ENCODE measurements around the gene PANK3.

Gene PANK3

DNA sequence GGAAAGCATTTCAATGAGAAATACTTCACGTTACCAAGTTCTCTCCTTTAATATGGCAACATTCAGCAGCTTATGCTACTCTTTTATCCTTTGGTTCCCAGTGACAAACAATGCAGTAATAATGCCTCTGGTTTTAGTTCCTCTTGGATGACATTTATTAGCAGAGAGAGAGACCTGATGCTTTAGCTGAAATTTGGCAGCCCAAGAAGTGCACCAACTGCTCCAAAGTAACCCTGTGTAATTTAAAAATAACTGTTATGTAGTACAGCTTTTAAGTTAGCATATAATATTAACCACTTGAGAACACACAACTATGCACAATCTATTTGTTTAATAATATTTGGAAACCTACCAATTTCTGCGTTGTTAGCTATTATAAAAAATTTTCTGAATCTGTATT lies 21.8 kb downstream of the PANK3 start:
- no peak overlapping the region for H3K23ac ChIP-seq (ENCODE audit: low read depth, low read length, poor library complexity)
- DNase-seq (ENCODE audit: low spot score), result no peak
- H3K9me3 ChIP-seq (replicated peaks in 1 of 2; ENCODE audit: control insufficient read depth in 2 of 2, insufficient read depth in 1 of 2, low read depth in 1 of 2, low read length in 2 of 2), result no peaks in the 10 kb centered on the region
- no peak overlapping the region for H3K27ac ChIP-seq (replicated peaks; ENCODE audit: low read length)
- no peak overlapping the region for H3K4me2 ChIP-seq (ENCODE audit: insufficient read depth, low read length, poor library complexity, severe bottlenecking)
- no peak overlapping the region for H4K91ac ChIP-seq (ENCODE audit: low read depth, low read length, poor library complexity)
- no peak overlapping the region for H4K8ac ChIP-seq (ENCODE audit: low read depth, low read length)
- no peak overlapping the region for H2BK12ac ChIP-seq (ENCODE audit: low read length)
- no peak overlapping the region for H3K4me3 ChIP-seq (ENCODE audit: low read length in 2 of 2)
- no peak overlapping the region for H2BK15ac ChIP-seq (ENCODE audit: low read length)
- H3K14ac ChIP-seq (ENCODE audit: low read length), result no peak overlapping the region
- no peaks in the 10 kb centered on the region for H3K79me1 ChIP-seq (ENCODE audit: low read depth, low read length)
- no peak overlapping the region for H3K4ac ChIP-seq (ENCODE audit: low read length)
- no peak overlapping the region for H2BK120ac ChIP-seq (ENCODE audit: low read depth, low read length)
- H3K36me3 ChIP-seq (replicated peaks in 1 of 2; ENCODE audit: control insufficient read depth in 2 of 2, insufficient read depth in 2 of 2, low read length in 2 of 2), result peaks cover 31 to 99% of the 10 kb centered on the region in 2 donors
- no peaks in the 10 kb centered on the region for H3K27me3 ChIP-seq (ENCODE audit: control insufficient read depth in 3 of 3, insufficient read depth in 3 of 3, low read depth in 1 of 3, low read length in 3 of 3)
- H2AK5ac ChIP-seq (ENCODE audit: low read depth, low read length), result no peak overlapping the region
- no CpG with 5 or more reads among the region's 2 CpGs for WGBS, 2 donors (ENCODE audit: extremely low coverage in 2 of 2, insufficient read length in 2 of 2, insufficient replicate concordance in 1 of 2)
- no peaks in the 10 kb centered on the region for H3K4me1 ChIP-seq (ENCODE audit: control insufficient read depth in 2 of 2, insufficient read depth in 1 of 2, low read depth in 1 of 2, low read length in 2 of 2)
- H3K9ac ChIP-seq (ENCODE audit: low read depth, low read length, poor library complexity), result no peak overlapping the region
- H2BK5ac ChIP-seq (ENCODE audit: low read length), result no peak overlapping the region
- no peak overlapping the region for H3K18ac ChIP-seq (ENCODE audit: low read length)
- no peak overlapping the region for H2AFZ ChIP-seq (ENCODE audit: low read length)

DNA sequence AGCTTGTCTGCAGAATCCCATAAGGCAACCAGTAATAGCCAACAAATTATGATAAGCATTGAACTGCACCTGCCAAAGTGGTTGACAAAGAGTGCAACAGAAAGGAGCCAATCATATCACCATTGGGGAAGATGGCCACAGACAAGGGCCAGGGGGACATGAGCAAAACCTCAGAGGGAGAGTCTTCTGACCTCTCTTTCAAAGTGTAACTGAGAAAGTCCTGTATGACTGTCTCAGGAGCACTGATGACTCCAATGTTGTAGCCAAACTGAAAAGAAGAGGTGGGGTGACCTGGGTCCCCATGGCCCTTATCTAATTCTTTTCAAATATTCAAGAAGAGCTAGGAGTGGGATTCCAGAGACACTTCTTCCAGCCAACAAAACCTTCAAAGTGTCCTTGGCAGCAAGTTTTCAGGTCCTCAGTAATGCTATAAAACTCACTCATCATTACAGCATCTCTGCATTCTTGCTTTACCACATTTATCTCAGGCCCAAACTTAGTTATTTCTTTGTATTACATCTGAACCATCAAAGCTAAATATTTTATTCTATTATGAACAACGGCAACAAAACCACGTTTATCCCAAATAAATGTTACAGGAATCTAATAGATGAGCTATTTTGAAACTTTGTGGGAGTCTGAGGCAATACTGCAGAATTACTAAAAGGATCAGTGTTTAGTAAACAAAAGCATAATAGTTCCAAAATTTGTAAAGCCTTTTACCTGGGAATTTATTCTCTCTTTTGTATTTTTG lies 25.6 kb downstream of the PANK3 start:
- H2AK5ac ChIP-seq (ENCODE audit: low read depth, low read length), result no peak overlapping the region
- H3K14ac ChIP-seq (ENCODE audit: low read length), result no peak overlapping the region
- no peak overlapping the region for H2BK15ac ChIP-seq (ENCODE audit: low read length)
- H2BK5ac ChIP-seq (ENCODE audit: low read length), result no peak overlapping the region
- H3K23ac ChIP-seq (ENCODE audit: low read depth, low read length, poor library complexity), result no peak overlapping the region
- DNase-seq (ENCODE audit: low spot score), result no peak
- no peaks in the 10 kb centered on the region for H3K79me1 ChIP-seq (ENCODE audit: low read depth, low read length)
- no peak overlapping the region for H3K4ac ChIP-seq (ENCODE audit: low read length)
- no peak overlapping the region for H4K8ac ChIP-seq (ENCODE audit: low read depth, low read length)
- no peak overlapping the region for H2BK12ac ChIP-seq (ENCODE audit: low read length)
- H3K4me1 ChIP-seq (ENCODE audit: control insufficient read depth in 2 of 2, insufficient read depth in 1 of 2, low read depth in 1 of 2, low read length in 2 of 2), result no peaks in the 10 kb centered on the region
- no peak overlapping the region for H2AFZ ChIP-seq (ENCODE audit: low read length)
- peaks cover 23 to 99% of the 10 kb centered on the region in 2 donors for H3K36me3 ChIP-seq (replicated peaks in 1 of 2; ENCODE audit: control insufficient read depth in 2 of 2, insufficient read depth in 2 of 2, low read length in 2 of 2)
- H3K18ac ChIP-seq (ENCODE audit: low read length), result no peak overlapping the region
- no peak overlapping the region for H3K27ac ChIP-seq (replicated peaks; ENCODE audit: low read length)
- no peaks in the 10 kb centered on the region for H3K27me3 ChIP-seq (ENCODE audit: control insufficient read depth in 3 of 3, insufficient read depth in 3 of 3, low read depth in 1 of 3, low read length in 3 of 3)
- H3K4me2 ChIP-seq (ENCODE audit: insufficient read depth, low read length, poor library complexity, severe bottlenecking), result no peak overlapping the region
- H3K9ac ChIP-seq (ENCODE audit: low read depth, low read length, poor library complexity), result no peak overlapping the region
- no CpG with 5 or more reads among the region's 2 CpGs for WGBS, 2 donors (ENCODE audit: extremely low coverage in 2 of 2, insufficient read length in 2 of 2, insufficient replicate concordance in 1 of 2)
- H3K9me3 ChIP-seq (replicated peaks in 1 of 2; ENCODE audit: control insufficient read depth in 2 of 2, insufficient read depth in 1 of 2, low read depth in 1 of 2, low read length in 2 of 2), result no peaks in the 10 kb centered on the region
- no peak overlapping the region for H3K4me3 ChIP-seq (ENCODE audit: low read length in 2 of 2)
- H4K91ac ChIP-seq (ENCODE audit: low read depth, low read length, poor library complexity), result no peak overlapping the region
- H2BK120ac ChIP-seq (ENCODE audit: low read depth, low read length), result no peak overlapping the region

DNA sequence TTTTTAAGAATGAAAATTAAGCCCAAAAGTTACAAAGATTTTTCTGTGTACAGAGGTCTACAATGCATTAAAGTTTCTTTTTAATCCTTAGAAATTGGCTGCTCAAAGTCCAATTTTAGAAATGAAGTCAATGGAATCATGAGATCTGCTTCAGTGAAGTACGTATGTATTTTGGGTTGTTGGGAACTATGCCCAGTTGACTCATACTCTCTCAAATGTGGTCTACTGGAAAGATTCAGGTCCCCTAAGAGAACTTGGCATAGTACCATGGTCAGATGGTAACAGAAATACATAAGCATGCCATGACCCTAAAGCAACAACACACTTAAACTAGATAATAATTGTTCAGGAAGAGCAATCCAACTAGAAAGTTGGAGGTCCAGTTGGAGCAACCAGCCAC lies 27.0 kb downstream of the PANK3 start:
- Histone ChIP-seq H3K14ac (ENCODE audit: low read length) (no peak overlapping the region), H3K79me1 (ENCODE audit: low read depth, low read length) (no peaks in the 10 kb centered on the region), H3K27ac (replicated peaks; ENCODE audit: low read length) (no peak overlapping the region), H2AK5ac (ENCODE audit: low read depth, low read length) (no peak overlapping the region), H3K27me3 (ENCODE audit: control insufficient read depth in 3 of 3, insufficient read depth in 3 of 3, low read depth in 1 of 3, low read length in 3 of 3) (no peaks in the 10 kb centered on the region), H3K18ac (ENCODE audit: low read length) (no peak overlapping the region), H4K91ac (ENCODE audit: low read depth, low read length, poor library complexity) (no peak overlapping the region), H2AFZ (ENCODE audit: low read length) (no peak overlapping the region), H2BK12ac (ENCODE audit: low read length) (no peak overlapping the region), H3K4ac (ENCODE audit: low read length) (no peak overlapping the region), H3K9ac (ENCODE audit: low read depth, low read length, poor library complexity) (no peak overlapping the region), H3K4me2 (ENCODE audit: insufficient read depth, low read length, poor library complexity, severe bottlenecking) (no peak overlapping the region), H2BK15ac (ENCODE audit: low read length) (no peak overlapping the region), H2BK5ac (ENCODE audit: low read length) (no peak overlapping the region), H4K8ac (ENCODE audit: low read depth, low read length) (no peak overlapping the region), H3K9me3 (replicated peaks in 1 of 2; ENCODE audit: control insufficient read depth in 2 of 2, insufficient read depth in 1 of 2, low read depth in 1 of 2, low read length in 2 of 2) (peaks cover 0 to 4% of the 10 kb centered on the region in 2 donors), H2BK120ac (ENCODE audit: low read depth, low read length) (no peak overlapping the region), H3K23ac (ENCODE audit: low read depth, low read length, poor library complexity) (no peak overlapping the region), H3K4me1 (ENCODE audit: control insufficient read depth in 2 of 2, insufficient read depth in 1 of 2, low read depth in 1 of 2, low read length in 2 of 2) (no peaks in the 10 kb centered on the region), H3K36me3 (replicated peaks in 1 of 2; ENCODE audit: control insufficient read depth in 2 of 2, insufficient read depth in 2 of 2, low read length in 2 of 2) (peaks cover 17 to 100% of the 10 kb centered on the region in 2 donors), H3K4me3 (ENCODE audit: low read length in 2 of 2) (no peak overlapping the region)
- WGBS, 2 donors (ENCODE audit: extremely low coverage in 2 of 2, insufficient read length in 2 of 2, insufficient replicate concordance in 1 of 2), result no CpG with 5 or more reads among the region's 1 CpG
- no peak for DNase-seq (ENCODE audit: low spot score)

DNA sequence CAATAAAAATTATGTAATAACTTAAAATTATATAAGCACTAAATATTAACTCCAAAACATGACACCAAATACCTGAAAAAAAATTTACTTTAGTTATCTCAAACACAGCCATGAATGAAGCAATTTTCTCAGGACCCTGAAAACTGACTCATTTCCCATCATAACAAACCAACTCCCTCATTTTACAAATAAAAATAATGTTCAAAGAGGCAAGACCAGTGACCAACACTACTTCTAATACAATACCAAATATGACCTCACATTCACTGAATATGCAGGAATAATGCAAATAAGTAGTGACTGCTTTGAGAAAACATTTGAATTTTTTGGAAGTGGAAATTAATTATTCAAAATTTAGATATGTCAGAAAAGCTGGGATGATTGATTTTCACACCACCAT lies 28.5 kb downstream of the PANK3 start:
- H3K9ac ChIP-seq (ENCODE audit: low read depth, low read length, poor library complexity), result no peak overlapping the region
- no peak overlapping the region for H2BK12ac ChIP-seq (ENCODE audit: low read length)
- no peak for DNase-seq (ENCODE audit: low spot score)
- no peak overlapping the region for H2BK120ac ChIP-seq (ENCODE audit: low read depth, low read length)
- no peaks in the 10 kb centered on the region for H3K4me1 ChIP-seq (ENCODE audit: control insufficient read depth in 2 of 2, insufficient read depth in 1 of 2, low read depth in 1 of 2, low read length in 2 of 2)
- no peak overlapping the region for H4K8ac ChIP-seq (ENCODE audit: low read depth, low read length)
- peaks cover 0 to 4% of the 10 kb centered on the region in 2 donors for H3K9me3 ChIP-seq (replicated peaks in 1 of 2; ENCODE audit: control insufficient read depth in 2 of 2, insufficient read depth in 1 of 2, low read depth in 1 of 2, low read length in 2 of 2)
- H3K36me3 ChIP-seq (replicated peaks in 1 of 2; ENCODE audit: control insufficient read depth in 2 of 2, insufficient read depth in 2 of 2, low read length in 2 of 2), result peaks cover 11 to 99% of the 10 kb centered on the region in 2 donors
- H3K14ac ChIP-seq (ENCODE audit: low read length), result no peak overlapping the region
- no peak overlapping the region for H3K4me2 ChIP-seq (ENCODE audit: insufficient read depth, low read length, poor library complexity, severe bottlenecking)
- H2BK5ac ChIP-seq (ENCODE audit: low read length), result no peak overlapping the region
- H3K27ac ChIP-seq (replicated peaks; ENCODE audit: low read length), result no peak overlapping the region
- no peak overlapping the region for H3K4me3 ChIP-seq (ENCODE audit: low read length in 2 of 2)
- H2BK15ac ChIP-seq (ENCODE audit: low read length), result no peak overlapping the region
- no peak overlapping the region for H2AK5ac ChIP-seq (ENCODE audit: low read depth, low read length)
- H4K91ac ChIP-seq (ENCODE audit: low read depth, low read length, poor library complexity), result no peak overlapping the region
- no peak overlapping the region for H3K18ac ChIP-seq (ENCODE audit: low read length)
- no peak overlapping the region for H3K23ac ChIP-seq (ENCODE audit: low read depth, low read length, poor library complexity)
- H3K4ac ChIP-seq (ENCODE audit: low read length), result no peak overlapping the region
- H2AFZ ChIP-seq (ENCODE audit: low read length), result no peak overlapping the region
- no peaks in the 10 kb centered on the region for H3K79me1 ChIP-seq (ENCODE audit: low read depth, low read length)
- no peaks in the 10 kb centered on the region for H3K27me3 ChIP-seq (ENCODE audit: control insufficient read depth in 3 of 3, insufficient read depth in 3 of 3, low read depth in 1 of 3, low read length in 3 of 3)
